ENCODE results near the gene SLC12A7. TPM values are rescaled to one million over a fixed set of nuclear protein-coding genes. Genes with fewer than 3 reads are reported as not detected.

The SLC12A7 gene
- total RNA-seq, 1 donor from 2014 or later = 49.5 TPM

DNA sequence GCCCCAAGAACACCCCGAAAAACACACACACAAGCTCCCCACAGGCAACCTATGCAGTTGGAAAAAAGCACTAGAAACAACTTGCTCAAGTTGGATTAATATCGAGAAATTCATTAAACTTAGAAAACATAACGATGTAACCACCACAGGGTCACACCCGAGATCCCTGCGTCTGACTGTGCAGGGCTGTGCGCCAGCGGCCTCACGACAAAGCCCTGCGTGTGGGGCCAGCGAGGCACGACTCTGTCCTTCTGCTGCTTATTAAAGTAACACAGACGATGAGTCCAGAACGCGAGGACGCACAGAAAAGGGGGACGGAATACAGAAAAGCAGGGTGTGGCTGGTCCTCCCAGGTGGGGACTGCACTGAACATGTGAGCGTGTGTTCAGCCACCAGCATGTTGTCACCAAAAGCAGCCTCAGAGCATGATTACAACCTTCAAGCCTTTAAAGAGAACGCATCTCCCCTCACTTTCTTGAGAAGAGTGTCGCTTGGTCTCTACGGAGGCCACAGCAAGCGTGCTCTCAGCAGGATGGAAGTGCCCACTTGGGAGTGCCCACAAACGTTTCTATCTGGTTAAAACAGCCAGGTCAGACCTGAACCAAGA is 14.4 kb downstream of the SLC12A7 start:
- H3K36me3 ChIP-seq = peaks cover 31% of the 10 kb centered on the region
- no peaks in the 10 kb centered on the region for H3K27me3 ChIP-seq (ENCODE audit: low read depth)
- H3K4me3 ChIP-seq = no peak overlapping the region
- peaks cover 10% of the 10 kb centered on the region for H3K4me1 ChIP-seq
- no peak overlapping the region for H3K27ac ChIP-seq
- no peak for ATAC-seq
- DNase-seq = no peak
- TF ChIP-seq, protein P1, sequence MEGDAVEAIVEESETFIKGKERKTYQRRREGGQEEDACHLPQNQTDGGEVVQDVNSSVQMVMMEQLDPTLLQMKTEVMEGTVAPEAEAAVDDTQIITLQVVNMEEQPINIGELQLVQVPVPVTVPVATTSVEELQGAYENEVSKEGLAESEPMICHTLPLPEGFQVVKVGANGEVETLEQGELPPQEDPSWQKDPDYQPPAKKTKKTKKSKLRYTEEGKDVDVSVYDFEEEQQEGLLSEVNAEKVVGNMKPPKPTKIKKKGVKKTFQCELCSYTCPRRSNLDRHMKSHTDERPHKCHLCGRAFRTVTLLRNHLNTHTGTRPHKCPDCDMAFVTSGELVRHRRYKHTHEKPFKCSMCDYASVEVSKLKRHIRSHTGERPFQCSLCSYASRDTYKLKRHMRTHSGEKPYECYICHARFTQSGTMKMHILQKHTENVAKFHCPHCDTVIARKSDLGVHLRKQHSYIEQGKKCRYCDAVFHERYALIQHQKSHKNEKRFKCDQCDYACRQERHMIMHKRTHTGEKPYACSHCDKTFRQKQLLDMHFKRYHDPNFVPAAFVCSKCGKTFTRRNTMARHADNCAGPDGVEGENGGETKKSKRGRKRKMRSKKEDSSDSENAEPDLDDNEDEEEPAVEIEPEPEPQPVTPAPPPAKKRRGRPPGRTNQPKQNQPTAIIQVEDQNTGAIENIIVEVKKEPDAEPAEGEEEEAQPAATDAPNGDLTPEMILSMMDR (IDR thresholded peaks at IDR 0.05) = no peak
- H3K9me3 ChIP-seq = no peaks in the 10 kb centered on the region
- intact Hi-C loops (cut with DNase I) = no loop called here

DNA sequence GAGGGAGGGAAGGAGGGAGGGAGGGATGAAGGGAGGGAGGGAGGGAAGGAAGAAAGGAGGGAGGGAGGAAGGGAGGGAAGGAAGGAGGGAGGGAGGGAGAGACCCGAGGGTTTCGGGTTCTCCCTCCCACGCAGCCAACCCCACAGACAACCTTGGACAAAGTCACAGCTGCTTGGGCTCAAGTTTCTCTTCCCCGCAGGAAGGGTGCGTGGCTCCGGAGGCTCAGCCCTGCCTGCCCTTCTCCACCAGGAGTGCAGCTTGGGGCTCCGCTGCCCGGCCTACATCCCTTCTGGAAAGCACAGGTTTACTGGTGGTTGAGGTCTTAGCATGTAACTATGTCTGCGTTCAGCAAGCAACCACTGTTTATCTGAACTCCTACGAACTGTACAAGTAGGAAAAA is 15.0 kb downstream of the SLC12A7 start:
- no peaks in the 10 kb centered on the region for H3K27me3 ChIP-seq (ENCODE audit: low read depth)
- peaks cover 4% of the 10 kb centered on the region for H3K4me1 ChIP-seq
- no peak overlapping the region for H3K27ac ChIP-seq
- DNase-seq = no peak
- no peak overlapping the region for H3K4me3 ChIP-seq
- no peak for ATAC-seq
- intact Hi-C loops (cut with DNase I) = no loop called here
- H3K36me3 ChIP-seq = peaks cover 37% of the 10 kb centered on the region
- no peaks in the 10 kb centered on the region for H3K9me3 ChIP-seq
- TF ChIP-seq, protein P1 (IDR thresholded peaks at IDR 0.05) = no peak

DNA sequence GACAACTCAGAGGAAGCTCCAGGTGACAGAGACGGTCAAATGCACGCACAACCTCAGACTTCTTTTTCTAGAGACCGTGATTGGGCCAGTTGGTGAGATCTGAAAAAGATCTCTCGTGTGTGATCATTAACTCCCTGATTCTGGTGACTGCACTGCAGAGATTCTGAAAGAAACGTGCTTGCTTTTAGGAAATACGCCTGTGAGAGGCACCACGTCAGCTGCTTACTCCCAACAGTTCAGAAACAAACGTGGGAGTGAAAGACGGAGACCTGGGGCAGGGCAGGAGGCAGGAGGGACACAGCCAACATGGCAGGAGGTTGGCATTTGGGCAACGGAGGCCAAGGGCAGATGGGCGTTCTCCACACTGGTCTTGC is 15.9 kb downstream of the SLC12A7 start:
- intact Hi-C loops (cut with DNase I) = no loop called here
- no peak for ATAC-seq
- Histone ChIP-seq H3K4me3 (no peak overlapping the region), H3K27me3 (ENCODE audit: low read depth) (no peaks in the 10 kb centered on the region), H3K27ac (no peak overlapping the region), H3K9me3 (no peaks in the 10 kb centered on the region), H3K36me3 (peaks cover 46% of the 10 kb centered on the region), H3K4me1 (no peaks in the 10 kb centered on the region)
- no peak for DNase-seq
- TF ChIP-seq, protein P1 (IDR thresholded peaks at IDR 0.05) = no peak

DNA sequence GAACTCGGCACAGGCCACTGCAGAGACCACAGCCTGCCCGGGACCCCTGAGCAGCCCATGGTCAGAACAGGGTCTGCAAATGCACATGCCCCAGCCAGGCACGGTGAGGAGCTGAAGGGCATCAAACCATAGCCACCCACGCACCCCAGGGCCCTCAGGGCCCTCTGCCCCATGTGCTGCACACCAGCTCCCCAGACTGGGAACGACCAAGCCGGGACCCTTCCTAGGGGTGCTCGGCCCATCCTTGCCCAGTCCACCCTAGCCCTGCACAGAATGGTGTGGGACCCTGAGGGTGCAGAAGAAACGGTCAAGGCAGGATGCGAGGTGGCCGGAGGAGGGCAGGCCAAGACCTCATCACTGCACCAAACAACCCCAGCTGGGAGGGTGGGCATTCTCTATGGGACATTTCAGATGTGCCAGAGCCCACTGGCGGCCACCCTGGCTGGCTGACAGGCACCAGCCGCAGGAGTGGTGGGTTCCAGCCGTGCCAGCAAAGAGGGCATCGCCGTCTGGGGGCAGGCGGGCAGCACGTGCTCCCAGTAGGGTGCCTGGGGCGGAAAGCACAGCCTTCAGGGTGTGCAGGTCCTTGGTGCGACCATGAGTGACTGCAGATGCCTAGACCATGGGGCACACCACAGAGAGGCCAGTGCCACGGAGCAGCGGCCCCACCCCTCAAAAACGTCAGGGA is 16.4 kb downstream of the SLC12A7 start:
- DNase-seq (no peak), ATAC-seq (no peak)
- Histone ChIP-seq H3K9me3 (no peaks in the 10 kb centered on the region), H3K27ac (no peak overlapping the region), H3K36me3 (peaks cover 51% of the 10 kb centered on the region), H3K27me3 (ENCODE audit: low read depth) (no peaks in the 10 kb centered on the region), H3K4me1 (no peaks in the 10 kb centered on the region), H3K4me3 (no peak overlapping the region)
- TF ChIP-seq, protein P1 (IDR thresholded peaks at IDR 0.05) = no peak
- intact Hi-C loops (cut with DNase I) = no loop called here

DNA sequence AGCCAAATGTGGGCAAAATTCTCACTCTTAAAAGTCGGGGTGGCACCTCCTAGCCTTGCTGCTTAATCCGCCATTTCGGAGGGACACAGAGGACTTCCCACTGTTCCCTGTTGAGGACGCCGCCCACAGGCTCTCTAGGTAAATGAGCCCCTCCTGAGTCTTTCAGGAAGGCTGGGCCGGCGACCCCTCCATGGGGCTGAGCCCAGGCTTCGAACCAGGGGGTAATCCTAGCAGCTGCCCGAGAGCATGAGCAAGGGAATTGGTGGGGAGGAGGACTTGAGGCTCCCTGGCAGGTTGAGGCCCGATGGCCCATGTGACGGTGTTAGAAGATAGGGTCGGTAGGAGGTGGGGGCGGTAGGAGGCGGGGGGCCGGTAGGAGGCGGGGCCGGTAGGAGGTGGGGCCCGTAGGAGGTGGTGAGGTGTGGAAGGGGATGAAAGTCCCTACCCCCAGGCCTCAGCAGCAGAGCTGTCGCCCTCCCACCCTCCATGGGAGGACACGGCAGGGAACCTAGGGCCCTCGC is 17.1 kb downstream of the SLC12A7 start:
- no peak for ATAC-seq
- Histone ChIP-seq H3K36me3 (peaks cover 51% of the 10 kb centered on the region), H3K4me1 (no peaks in the 10 kb centered on the region), H3K27ac (no peak overlapping the region), H3K27me3 (ENCODE audit: low read depth) (no peaks in the 10 kb centered on the region), H3K4me3 (no peak overlapping the region), H3K9me3 (no peaks in the 10 kb centered on the region)
- intact Hi-C loops (cut with DNase I) = no loop called here
- TF ChIP-seq, protein P1 (IDR thresholded peaks at IDR 0.05) = no peak
- DNase-seq = no peak
